Measurements from ENCODE around the gene CFAP251. TPM values are rescaled to one million over a fixed set of nuclear protein-coding genes. Genes with fewer than 3 reads are reported as not detected.

CFAP251 gene
- total and polyA plus RNA-seq, 2 of the 8 experiments (the other 6 are each of a cell fraction or from before 2014, with no cell fraction given) = 1.8 to 2.9 TPM

GRCh38 chr12:121953695-121954094 lies 35.3 kb downstream of the CFAP251 start:
- no peak for TF ChIP-seq SRF (IDR thresholded peaks at IDR 0.05; ENCODE audit: low read depth, low read length)
- TF ChIP-seq MAX (IDR thresholded peaks at IDR 0.05) = no peak
- TF ChIP-seq YY1 (IDR thresholded peaks at IDR 0.05; ENCODE audit: low read depth, low read length) = no peak
- Histone ChIP-seq H3K4me1 (replicated peaks in 1 of 4; ENCODE audit: control insufficient read depth in 3 of 4, insufficient read depth in 4 of 4, low read length in 3 of 4) (peaks cover 0 to 7% (median 3%) of the 10 kb centered on the region in 4 experiments; a peak in 3 of 7 replicates), H2BK5ac (ENCODE audit: low read depth, low read length) (no peak overlapping the region), H4K5ac (ENCODE audit: insufficient read length, low read depth, low read length) (no peak overlapping the region), H3K14ac (ENCODE audit: insufficient read length) (no peak overlapping the region), H4K20me1 (replicated peaks in 1 of 2; ENCODE audit: control insufficient read depth in 1 of 2, insufficient read depth in 2 of 2, low read length in 2 of 2) (no peaks in the 10 kb centered on the region), H3K36me3 (ENCODE audit: control insufficient read depth in 2 of 4, insufficient read depth in 4 of 4, low read length in 3 of 4) (no peaks in the 10 kb centered on the region), H4K8ac (ENCODE audit: extremely low read depth, insufficient read depth, low read length) (no peak overlapping the region), H2AFZ (ENCODE audit: low read length) (no peak overlapping the region), H3K56ac (replicated peaks; ENCODE audit: insufficient read length, low read depth, low read length) (no peak overlapping the region), H3K23ac (ENCODE audit: insufficient read length) (no peak overlapping the region), H3K4me3 (ENCODE audit: extremely low read depth in 1 of 4, insufficient read depth in 2 of 4, low read depth in 3 of 4, low read length in 4 of 4) (no peak overlapping the region), H3K23me2 (ENCODE audit: low read depth, low read length) (no peaks in the 10 kb centered on the region), H3K9ac (replicated peaks in 1 of 4; ENCODE audit: extremely low read depth in 1 of 4, low read depth in 3 of 4, low read length in 3 of 4) (no peak overlapping the region), H2BK12ac (ENCODE audit: low read depth, low read length) (no peak overlapping the region), H2BK20ac (ENCODE audit: low read length) (no peak overlapping the region), H3K18ac (ENCODE audit: extremely low read depth, low read length) (no peak overlapping the region), H3K79me2 (ENCODE audit: control insufficient read depth in 1 of 2, insufficient read depth in 2 of 2, low read length in 2 of 2) (no peaks in the 10 kb centered on the region), H3K79me1 (ENCODE audit: low read depth, low read length) (no peaks in the 10 kb centered on the region), H3K4ac (replicated peaks; ENCODE audit: insufficient read length, low read depth, low read length) (no peak overlapping the region), H3K27me3 (replicated peaks in 1 of 4; ENCODE audit: control insufficient read depth in 3 of 4, extremely low read depth in 1 of 4, insufficient read depth in 3 of 4, low read length in 3 of 4) (no peaks in the 10 kb centered on the region), H2BK15ac (ENCODE audit: low read length) (no peak overlapping the region), H2AK5ac (ENCODE audit: low read depth, low read length) (no peak overlapping the region), H3K9me3 (ENCODE audit: insufficient read depth in 2 of 2, low read depth in 1 of 2, low read length in 1 of 2) (no peaks in the 10 kb centered on the region), H2BK120ac (replicated peaks; ENCODE audit: low read depth, low read length) (no peak overlapping the region), H4K91ac (replicated peaks; ENCODE audit: insufficient read length, low read length) (no peak overlapping the region), H3K4me2 (ENCODE audit: insufficient read depth in 1 of 2, low read depth in 2 of 2, low read length in 2 of 2) (no peak overlapping the region), H3K27ac (ENCODE audit: low read depth, low read length) (no peak overlapping the region)
- FAIRE-seq (no peak), DNase-seq (ENCODE audit: low read depth in 1 of 2, low spot score in 2 of 2) (no peak)
- 91% methylated on average over 3 of the region's 3 CpGs; no CpG with 5 or more reads in 1 of the 2 experiments for WGBS, 2 experiments (ENCODE audit: extremely low coverage in 1 of 2, insufficient coverage in 1 of 2, insufficient read length in 1 of 2, insufficient replicate concordance in 2 of 2, low coverage in 1 of 2, low lambda C conversion rate in 2 of 2, missing lambda C conversion rate in 1 of 2)
- ChIA-PET CTCF (ENCODE audit: partially characterized antibody) (interaction anchor here (0.6 to 1.5 kb wide), 2 partner anchors 14 to 71 kb away, joined by 3 to 4 read pairs; no protein-coding TSS in a partner anchor), POLR2A (ENCODE audit: partially characterized antibody) (no interaction called here)

All from H1 (cell line).